BLaER1 (cell line): ENCODE data around the gene PTPN1.
A peak's percentile ranks its signal among the peaks of the same experiment; 100 is the strongest.

Experiments
- H3K27ac ChIP-seq: shearing (Covaris generic); formaldehyde crosslinking; 2 replicates; pipeline ENCODE4 v1.8.1; 2022
- H3K27me3 ChIP-seq: shearing (Covaris generic); formaldehyde crosslinking; 2 replicates; pipeline ENCODE4 v1.8.1; 2022
- H3K36me3 ChIP-seq: shearing (Covaris generic); formaldehyde crosslinking; 2 replicates; pipeline ENCODE4 v1.8.1; 2022
- H3K4me1 ChIP-seq: shearing (Covaris generic); formaldehyde crosslinking; 2 replicates; pipeline ENCODE4 v1.8.1; 2022
- H3K4me2 ChIP-seq: shearing (Covaris generic); formaldehyde crosslinking; 2 replicates; pipeline ENCODE4 v1.8.1; 2022
- H3K4me3 ChIP-seq: shearing (Covaris generic); formaldehyde crosslinking; 2 replicates; pipeline ENCODE4 v1.8.1; 2022
- H3K9ac ChIP-seq: shearing (Covaris generic); formaldehyde crosslinking; 2 replicates; pipeline ENCODE4 v1.8.1; 2022
- H3K9me3 ChIP-seq: shearing (Covaris generic); formaldehyde crosslinking; 2 replicates; pipeline ENCODE4 v1.8.1; 2022
- H4K20me1 ChIP-seq: shearing (Covaris generic); formaldehyde crosslinking; 2 replicates; pipeline ENCODE4 v1.8.1; 2022
- Cebpa-rat ChIP-seq: shearing (Covaris generic); IDR thresholded peaks from 2 replicates; pipeline ENCODE4 v1.8.1; 2022

PTPN1 gene

DNA sequence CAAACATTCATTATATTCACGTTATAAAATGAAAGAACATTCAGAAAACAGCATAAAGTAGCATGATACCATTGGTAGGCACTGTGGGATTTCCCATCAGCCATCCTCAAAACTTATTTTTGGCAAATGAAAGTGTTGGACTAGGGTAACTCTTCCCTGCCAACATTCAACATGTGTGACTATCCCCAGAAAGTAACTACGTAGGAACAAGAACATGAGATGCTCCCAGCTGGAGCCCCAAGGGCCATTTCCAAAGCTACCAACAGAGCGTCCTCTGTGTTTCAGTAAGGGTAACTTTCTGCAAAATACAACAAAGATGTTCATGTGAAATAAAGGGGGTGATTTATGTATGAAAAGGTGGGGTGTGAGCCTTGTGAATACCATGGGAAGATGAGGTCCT lies 28.4 kb upstream of the PTPN1 start:
- no peak for TF ChIP-seq Cebpa-rat
- Histone ChIP-seq H3K4me3 (no peak overlapping the region), H3K4me1 (peaks cover 40% of the 10 kb centered on the region), H4K20me1 (no peaks in the 10 kb centered on the region), H3K9me3 (peaks cover 8% of the 10 kb centered on the region), H3K27ac (no peak overlapping the region), H3K4me2 (no peak overlapping the region), H3K9ac (no peak overlapping the region), H3K36me3 (no peaks in the 10 kb centered on the region), H3K27me3 (no peaks in the 10 kb centered on the region)

DNA sequence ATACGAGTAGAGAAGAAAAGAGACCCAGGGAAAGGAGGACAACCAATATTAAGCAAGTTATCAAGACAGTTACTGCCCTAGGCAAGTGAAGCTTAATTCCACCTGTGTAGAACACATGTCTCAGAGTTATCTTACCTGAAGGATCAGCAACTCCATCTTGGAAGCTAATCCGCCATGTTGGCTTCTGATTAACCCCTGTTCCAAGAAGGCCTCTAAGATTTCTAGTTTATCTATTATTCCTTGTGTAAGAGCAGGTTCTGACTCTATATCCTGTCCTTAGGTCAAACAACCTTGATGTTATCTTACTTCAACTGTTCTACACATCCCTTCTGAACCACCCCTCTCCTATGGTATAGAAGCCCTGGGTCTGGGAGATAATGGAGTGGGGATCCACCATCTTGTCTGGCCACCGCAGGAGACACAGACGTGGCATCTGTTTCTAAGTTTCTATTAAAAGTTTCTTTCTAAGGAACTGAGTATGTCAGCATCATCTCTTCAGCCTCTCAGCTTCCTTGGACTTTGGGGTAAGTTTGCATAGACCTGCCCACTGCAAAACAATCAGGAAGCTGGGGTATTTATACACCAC lies 27.7 kb upstream of the PTPN1 start:
- no peaks in the 10 kb centered on the region for H4K20me1 ChIP-seq
- no peaks in the 10 kb centered on the region for H3K36me3 ChIP-seq
- no peak for TF ChIP-seq Cebpa-rat
- no peak overlapping the region for H3K4me3 ChIP-seq
- H3K9ac ChIP-seq, result no peak overlapping the region
- H3K27me3 ChIP-seq, result no peaks in the 10 kb centered on the region
- peak overlapping the region; percentile 88; the same call in 1 of the 2 replicates for H3K4me2 ChIP-seq
- H3K27ac ChIP-seq, result 0 out of 2 replicates have a peak overlapping the region, but pooled peaks have one; percentile 62
- H3K9me3 ChIP-seq, result peaks cover 8% of the 10 kb centered on the region
- H3K4me1 ChIP-seq, result peaks cover 47% of the 10 kb centered on the region

DNA sequence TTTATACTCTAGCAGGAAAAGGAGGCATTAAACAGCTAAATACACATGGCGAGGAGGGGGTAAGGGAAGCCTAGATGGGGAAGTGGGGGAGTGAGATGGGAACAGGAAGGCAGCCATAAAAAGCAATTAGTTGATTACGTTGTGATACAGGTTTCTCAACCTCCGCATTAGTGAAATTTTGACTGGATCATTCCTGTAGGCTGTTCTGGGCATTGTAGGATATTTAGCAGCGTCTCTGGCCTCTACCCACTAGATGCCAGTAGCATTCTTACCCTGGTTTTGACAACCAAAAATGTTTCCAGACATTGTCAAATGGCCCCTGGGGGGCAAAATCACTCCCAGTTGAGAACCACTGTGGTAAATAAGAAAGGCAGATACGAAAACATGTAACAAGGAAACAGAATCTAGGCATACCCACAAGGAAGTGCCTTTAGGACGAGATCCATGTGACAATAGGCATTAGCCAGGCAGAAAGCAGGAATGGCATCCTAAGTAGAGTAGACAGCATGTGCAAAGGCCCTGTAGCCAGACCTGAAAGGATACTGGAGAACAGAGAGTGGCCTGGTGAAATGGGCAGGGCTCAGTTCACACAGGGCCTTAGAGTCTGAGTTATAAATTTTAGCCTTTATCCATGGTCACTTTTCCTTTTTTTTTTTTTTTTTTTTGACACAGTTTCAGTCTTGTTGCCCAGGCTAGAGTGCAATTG lies 25.8 kb upstream of the PTPN1 start:
- H3K4me2 ChIP-seq, result peak overlapping the region; percentile 88
- H3K9me3 ChIP-seq, result peaks cover 8% of the 10 kb centered on the region
- H3K9ac ChIP-seq, result peak overlapping the region; percentile 67; the same call in 1 of the 2 replicates
- no peaks in the 10 kb centered on the region for H4K20me1 ChIP-seq
- H3K36me3 ChIP-seq, result no peaks in the 10 kb centered on the region
- TF ChIP-seq Cebpa-rat, result no peak
- peak overlapping the region; percentile 62 for H3K27ac ChIP-seq
- H3K4me3 ChIP-seq, result peak overlapping the region; percentile 60
- peaks cover 56% of the 10 kb centered on the region for H3K4me1 ChIP-seq
- no peaks in the 10 kb centered on the region for H3K27me3 ChIP-seq

DNA sequence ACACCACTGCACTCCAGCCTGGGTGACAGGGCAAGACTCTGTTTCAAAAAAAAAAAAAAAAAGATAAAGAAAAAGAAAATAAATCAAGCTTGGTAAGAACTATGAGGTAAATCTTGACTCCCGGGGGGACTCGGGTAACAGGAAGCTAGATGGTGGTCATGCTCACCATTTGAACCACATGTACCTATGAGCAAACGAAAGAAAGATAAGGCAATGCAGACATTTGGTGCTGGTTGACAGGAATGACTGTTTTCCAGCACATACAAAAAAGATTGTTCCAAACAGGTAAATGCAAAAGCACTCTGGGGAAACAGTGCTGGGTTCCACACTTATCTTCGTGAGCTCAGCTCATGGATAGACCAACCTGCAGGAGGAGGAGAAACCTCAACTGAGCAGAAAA lies 22.8 kb upstream of the PTPN1 start:
- H3K4me2 ChIP-seq, result peak overlapping the region; percentile 69

DNA sequence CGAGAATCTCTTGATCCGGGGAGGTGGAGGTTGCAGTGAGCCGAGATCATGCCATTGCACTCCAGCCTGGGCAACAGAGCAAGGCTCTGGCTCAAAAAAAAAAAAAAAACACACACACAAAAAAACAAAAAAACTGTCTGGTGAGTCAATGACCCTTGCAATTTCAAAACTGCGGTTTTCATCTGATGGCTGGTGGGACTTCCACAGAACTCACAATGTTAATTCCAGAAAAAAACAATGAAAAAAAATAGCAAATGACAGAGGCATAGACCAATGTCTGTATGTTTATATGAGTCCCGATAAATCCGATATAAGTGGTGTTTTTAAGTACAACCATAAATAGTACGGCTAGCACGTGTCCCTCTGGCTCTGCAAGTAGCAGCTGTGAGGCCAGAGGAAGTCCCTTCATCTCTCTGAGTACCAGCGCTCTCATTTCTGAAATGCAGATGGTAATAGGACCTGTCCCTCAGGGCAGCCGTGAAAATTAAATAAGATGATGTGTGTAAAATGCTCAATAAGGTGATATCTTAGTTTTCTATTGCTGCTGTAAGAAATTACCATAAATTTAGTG lies 21.9 kb upstream of the PTPN1 start:
- no peak overlapping the region for H3K4me3 ChIP-seq
- peak overlapping the region; percentile 55 for H3K27ac ChIP-seq
- no peaks in the 10 kb centered on the region for H4K20me1 ChIP-seq
- peak overlapping the region; percentile 21; the same call in 1 of the 2 replicates for H3K9ac ChIP-seq
- no peak for TF ChIP-seq Cebpa-rat
- peak overlapping the region; percentile 69 for H3K4me2 ChIP-seq
- no peaks in the 10 kb centered on the region for H3K36me3 ChIP-seq
- peaks cover 66% of the 10 kb centered on the region for H3K4me1 ChIP-seq
- no peaks in the 10 kb centered on the region for H3K27me3 ChIP-seq
- peaks cover 8% of the 10 kb centered on the region for H3K9me3 ChIP-seq

More for the DNA sequence above, 22.8 kb upstream of the PTPN1 start:
- Histone ChIP-seq H4K20me1 (no peaks in the 10 kb centered on the region), H3K4me1 (peaks cover 68% of the 10 kb centered on the region), H3K27me3 (no peaks in the 10 kb centered on the region), H3K9me3 (peaks cover 8% of the 10 kb centered on the region), H3K4me3 (no peak overlapping the region), H3K9ac (peak overlapping the region; percentile 21; the same call in 1 of the 2 replicates), H3K36me3 (no peaks in the 10 kb centered on the region), H3K27ac (peak overlapping the region; percentile 55)
- TF ChIP-seq Cebpa-rat, result no peak

DNA sequence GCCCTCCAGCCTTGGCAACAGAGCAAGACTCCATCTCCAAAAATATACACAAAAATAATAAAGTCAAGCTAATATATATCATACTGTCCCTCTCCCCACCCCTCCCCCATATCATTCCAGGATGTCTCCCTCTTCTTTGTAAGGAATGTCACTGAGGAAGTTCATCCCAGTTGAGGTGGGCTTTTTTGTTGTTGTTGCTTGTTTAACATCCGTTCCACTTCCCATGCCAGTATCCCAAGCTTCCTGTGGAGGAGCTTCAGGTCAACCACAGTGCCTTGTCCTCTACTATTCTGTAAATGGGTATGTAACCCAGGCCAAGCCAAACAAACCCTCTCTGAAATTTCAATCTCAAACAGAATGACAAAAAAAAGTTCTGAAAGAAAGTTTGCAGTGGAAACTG lies 19.0 kb upstream of the PTPN1 start:
- Histone ChIP-seq H3K27me3 (no peaks in the 10 kb centered on the region), H3K4me1 (peaks cover 64% of the 10 kb centered on the region), H3K4me2 (no peak overlapping the region), H4K20me1 (no peaks in the 10 kb centered on the region), H3K9me3 (no peaks in the 10 kb centered on the region; the same call in 1 of the 2 replicates), H3K27ac (no peak overlapping the region), H3K36me3 (no peaks in the 10 kb centered on the region), H3K9ac (no peak overlapping the region), H3K4me3 (no peak overlapping the region)
- TF ChIP-seq Cebpa-rat, result no peak

DNA sequence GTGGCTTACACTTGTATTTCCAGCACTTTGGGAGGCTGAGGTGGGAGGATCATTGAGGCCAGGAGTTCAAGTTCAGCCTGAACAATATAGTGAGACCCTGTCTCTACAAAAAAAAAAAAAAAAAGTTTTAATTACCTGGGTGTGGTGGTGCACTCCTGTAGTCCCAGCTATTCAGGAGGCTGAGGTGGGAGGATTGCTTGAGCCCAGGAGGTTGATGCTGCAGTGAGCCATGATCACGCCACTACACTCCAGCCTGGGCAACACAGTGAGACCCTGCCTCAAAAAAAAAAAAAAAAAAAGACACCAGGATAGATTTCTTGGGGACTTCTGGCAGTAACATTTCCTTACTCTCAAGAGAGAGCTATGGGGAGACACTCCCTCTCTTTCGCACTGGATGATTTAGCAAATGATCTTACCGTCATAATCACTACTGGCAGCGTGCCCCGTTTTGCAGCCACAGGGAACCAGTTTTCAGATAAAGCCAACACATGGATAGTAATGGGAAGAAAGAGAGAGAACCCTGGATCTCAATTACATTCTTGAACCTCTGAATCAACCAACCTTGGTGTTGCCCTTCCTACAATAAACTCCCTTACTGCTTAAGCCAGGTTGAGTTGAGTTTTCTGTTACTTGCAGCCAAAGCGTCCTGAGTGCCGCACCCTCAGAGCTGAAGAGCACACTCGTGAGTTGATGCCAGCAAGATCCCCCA lies 18.1 kb upstream of the PTPN1 start:
- Histone ChIP-seq H3K36me3 (no peaks in the 10 kb centered on the region), H3K27ac (no peak overlapping the region), H3K9ac (no peak overlapping the region), H4K20me1 (no peaks in the 10 kb centered on the region), H3K9me3 (no peaks in the 10 kb centered on the region), H3K27me3 (no peaks in the 10 kb centered on the region), H3K4me1 (peaks cover 56% of the 10 kb centered on the region), H3K4me2 (no peak overlapping the region), H3K4me3 (no peak overlapping the region)
- TF ChIP-seq Cebpa-rat, result no peak

DNA sequence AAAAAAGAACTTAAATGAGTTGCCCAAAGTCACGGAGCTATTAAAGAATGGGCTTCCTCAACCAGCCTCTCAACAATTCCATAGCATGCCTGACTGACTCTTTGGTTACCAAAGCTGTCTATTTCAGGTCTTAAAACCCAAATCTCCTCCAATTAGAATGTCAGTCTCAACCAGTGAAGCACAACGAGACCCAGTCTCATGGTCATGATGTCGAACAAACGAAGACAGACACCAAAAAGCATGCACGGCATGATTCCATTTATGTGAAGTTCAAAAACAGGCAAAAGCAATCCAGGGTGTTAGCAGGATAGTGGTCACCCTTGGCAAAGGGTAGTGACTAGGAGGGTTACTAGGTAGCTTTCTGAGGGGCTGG lies 16.3 kb upstream of the PTPN1 start:
- Histone ChIP-seq H3K27me3 (no peaks in the 10 kb centered on the region), H3K9ac (no peak overlapping the region), H4K20me1 (no peaks in the 10 kb centered on the region), H3K4me1 (peaks cover 50% of the 10 kb centered on the region), H3K4me3 (no peak overlapping the region), H3K4me2 (peak overlapping the region; percentile 69), H3K27ac (no peak overlapping the region), H3K9me3 (no peaks in the 10 kb centered on the region), H3K36me3 (no peaks in the 10 kb centered on the region)
- no peak for TF ChIP-seq Cebpa-rat

DNA sequence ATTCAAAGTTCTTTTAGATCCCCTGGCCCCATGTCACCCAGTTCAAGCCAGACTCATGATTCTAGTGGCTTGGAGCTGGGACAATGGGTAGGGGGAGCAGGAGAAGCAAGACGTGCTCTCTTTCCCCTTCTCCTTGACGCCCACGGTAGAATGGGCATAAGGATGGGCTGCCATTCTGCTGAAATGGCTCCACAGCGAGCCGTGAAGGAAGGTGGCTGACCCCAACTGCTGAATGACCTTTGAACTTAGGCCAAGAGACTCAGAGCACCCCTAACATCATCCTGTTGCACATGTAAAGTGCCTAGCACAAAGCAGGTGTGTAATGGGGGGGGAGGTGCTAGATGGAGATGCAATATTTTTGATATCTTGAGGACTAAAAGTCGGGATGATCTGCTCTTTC lies 15.8 kb upstream of the PTPN1 start:
- H3K9me3 ChIP-seq, result no peaks in the 10 kb centered on the region
- H3K27ac ChIP-seq, result no peak overlapping the region
- H3K9ac ChIP-seq, result no peak overlapping the region
- TF ChIP-seq Cebpa-rat, result no peak
- no peaks in the 10 kb centered on the region for H3K36me3 ChIP-seq
- H3K4me3 ChIP-seq, result no peak overlapping the region
- no peaks in the 10 kb centered on the region for H3K27me3 ChIP-seq
- no peaks in the 10 kb centered on the region for H4K20me1 ChIP-seq
- H3K4me1 ChIP-seq, result peaks cover 46% of the 10 kb centered on the region
- peak overlapping the region; percentile 69 for H3K4me2 ChIP-seq
